Type B pancreatic cell (in vitro differentiated cells): Measurements from ENCODE around the gene ATP8A2. TPM values are rescaled to one million over a fixed set of nuclear protein-coding genes. Genes with fewer than 3 reads are reported as not detected.

Source experiments
- DNase-seq: peaks from one replicate; pipeline ENCODE4 v3.0.0; 2021; ENCODE audit warnings: mixed read lengths; ENCODE audit not compliant: unreplicated experiment; ENCODE audit errors: extremely low spot score
- H3K27ac Mint-ChIP-seq: 2 replicates; pipeline ENCODE4 v1.8.0; 2021; ENCODE audit warnings: mild to moderate bottlenecking, mixed read lengths
- H3K27me3 Mint-ChIP-seq: 2 replicates; pipeline ENCODE4 v1.8.0; 2021; ENCODE audit warnings: mixed read lengths
- H3K36me3 Mint-ChIP-seq: 2 replicates; pipeline ENCODE4 v1.8.0; 2021; ENCODE audit warnings: mixed read lengths
- H3K4me1 Mint-ChIP-seq: one replicate; pipeline ENCODE4 v1.8.0; 2021; ENCODE audit warnings: mixed read lengths; ENCODE audit not compliant: unreplicated experiment
- H3K4me3 Mint-ChIP-seq: 2 replicates; pipeline ENCODE4 v1.8.0; 2021; ENCODE audit warnings: mild to moderate bottlenecking, mixed read lengths
- H3K9me3 Mint-ChIP-seq: 2 replicates; pipeline ENCODE4 v1.8.0; 2021; ENCODE audit warnings: mixed read lengths
- total RNA-seq: library from RNA; stranded (reverse); gene quantifications from 2 replicates; pipeline ENCODE4 v1.2.1, GENCODE V29; 2021; ENCODE audit warnings: low replicate concordance
- TF ChIP-seq, protein P1 (sequence below): fragments of 200-600 bp; sonication (generic); conservative IDR thresholded peaks from 2 replicates; pipeline ENCODE4 v1.5.0; 2021; ENCODE audit warnings: antibody characterized with exemption, mild to moderate bottlenecking

ATP8A2 gene
- total RNA-seq, 1 donor from 2014 or later, result 13.8 TPM

DNA sequence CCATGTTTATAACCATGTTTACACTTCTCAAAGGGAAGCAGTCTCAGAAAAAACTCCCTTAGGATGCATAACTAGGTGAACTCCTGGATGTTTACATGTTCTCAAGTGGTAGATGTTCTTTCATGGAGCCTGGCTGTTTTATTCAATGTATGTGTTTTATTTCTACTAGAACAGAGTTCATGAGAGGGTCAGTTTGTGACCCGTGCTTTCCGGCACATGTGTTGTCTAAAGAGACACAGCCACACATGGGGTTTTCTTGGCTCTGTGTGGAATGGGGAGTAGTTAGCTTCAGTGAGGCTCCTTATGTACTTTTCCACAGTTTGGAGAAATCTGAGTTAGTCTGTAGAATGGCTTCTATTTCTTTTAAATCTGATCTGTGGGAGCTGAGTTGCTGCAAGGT lies 60.9 kb downstream of the ATP8A2 start:
- TF ChIP-seq, protein P1, sequence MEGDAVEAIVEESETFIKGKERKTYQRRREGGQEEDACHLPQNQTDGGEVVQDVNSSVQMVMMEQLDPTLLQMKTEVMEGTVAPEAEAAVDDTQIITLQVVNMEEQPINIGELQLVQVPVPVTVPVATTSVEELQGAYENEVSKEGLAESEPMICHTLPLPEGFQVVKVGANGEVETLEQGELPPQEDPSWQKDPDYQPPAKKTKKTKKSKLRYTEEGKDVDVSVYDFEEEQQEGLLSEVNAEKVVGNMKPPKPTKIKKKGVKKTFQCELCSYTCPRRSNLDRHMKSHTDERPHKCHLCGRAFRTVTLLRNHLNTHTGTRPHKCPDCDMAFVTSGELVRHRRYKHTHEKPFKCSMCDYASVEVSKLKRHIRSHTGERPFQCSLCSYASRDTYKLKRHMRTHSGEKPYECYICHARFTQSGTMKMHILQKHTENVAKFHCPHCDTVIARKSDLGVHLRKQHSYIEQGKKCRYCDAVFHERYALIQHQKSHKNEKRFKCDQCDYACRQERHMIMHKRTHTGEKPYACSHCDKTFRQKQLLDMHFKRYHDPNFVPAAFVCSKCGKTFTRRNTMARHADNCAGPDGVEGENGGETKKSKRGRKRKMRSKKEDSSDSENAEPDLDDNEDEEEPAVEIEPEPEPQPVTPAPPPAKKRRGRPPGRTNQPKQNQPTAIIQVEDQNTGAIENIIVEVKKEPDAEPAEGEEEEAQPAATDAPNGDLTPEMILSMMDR, result no peak
- no peak for DNase-seq
- H3K27me3 Mint-ChIP-seq, result no peaks in the 10 kb centered on the region
- peaks cover 8% of the 10 kb centered on the region for H3K4me1 Mint-ChIP-seq
- peak overlapping the region; percentile 31 for H3K27ac Mint-ChIP-seq
- H3K4me3 Mint-ChIP-seq, result no peak overlapping the region
- H3K9me3 Mint-ChIP-seq, result peaks cover 4% of the 10 kb centered on the region
- peaks cover 3% of the 10 kb centered on the region for H3K36me3 Mint-ChIP-seq

DNA sequence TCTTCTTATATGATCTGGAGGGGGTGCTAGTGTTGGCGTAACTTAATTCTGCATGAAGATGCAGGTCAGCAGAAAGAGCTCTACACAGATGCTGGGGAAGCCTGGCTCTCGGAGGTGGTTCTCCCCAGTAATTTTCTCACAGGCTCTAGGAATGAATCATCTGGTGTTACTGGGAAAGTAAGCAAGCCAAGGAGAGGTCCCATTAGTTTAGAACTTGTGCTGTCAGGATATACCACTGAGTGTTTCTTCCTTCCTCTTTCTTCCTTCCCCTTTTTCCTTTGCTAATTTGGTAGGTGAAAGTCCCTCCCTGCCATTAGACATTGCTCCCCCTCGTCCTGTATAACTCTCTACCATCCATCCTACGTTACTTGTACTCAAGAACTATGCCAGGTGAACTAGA lies 68.3 kb downstream of the ATP8A2 start:
- H3K9me3 Mint-ChIP-seq, result no peaks in the 10 kb centered on the region
- H3K4me1 Mint-ChIP-seq, result peaks cover 4% of the 10 kb centered on the region
- no peak overlapping the region for H3K27ac Mint-ChIP-seq
- no peaks in the 10 kb centered on the region for H3K36me3 Mint-ChIP-seq
- H3K4me3 Mint-ChIP-seq, result no peak overlapping the region
- no peak for DNase-seq
- peaks cover 5% of the 10 kb centered on the region for H3K27me3 Mint-ChIP-seq
- TF ChIP-seq, protein P1, result no peak

DNA sequence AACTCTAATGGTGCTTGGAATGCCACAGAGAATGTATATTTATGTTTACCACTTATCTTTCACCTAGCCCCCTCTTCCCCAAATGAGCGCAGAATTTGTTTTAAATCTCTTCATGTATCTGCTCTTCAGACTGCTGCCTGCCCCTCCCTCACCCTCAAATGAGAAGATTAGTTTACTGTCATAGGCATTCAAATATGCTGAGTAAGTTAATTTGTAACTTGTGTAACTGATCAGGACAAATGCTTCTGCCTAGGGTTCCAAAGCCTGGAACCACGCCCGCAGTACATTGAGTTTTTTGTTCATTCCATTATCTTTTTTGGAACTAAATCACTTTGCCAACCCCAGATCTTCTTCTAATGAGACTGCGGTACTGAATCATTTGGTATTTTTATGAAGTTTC lies 74.5 kb downstream of the ATP8A2 start:
- H3K36me3 Mint-ChIP-seq, result no peaks in the 10 kb centered on the region
- H3K9me3 Mint-ChIP-seq, result peaks cover 4% of the 10 kb centered on the region
- no peaks in the 10 kb centered on the region for H3K4me1 Mint-ChIP-seq
- no peaks in the 10 kb centered on the region for H3K27me3 Mint-ChIP-seq
- peak overlapping the region; percentile 45 for H3K27ac Mint-ChIP-seq
- no peak for DNase-seq
- peak overlapping the region; percentile 5 for H3K4me3 Mint-ChIP-seq
- TF ChIP-seq, protein P1, result no peak

DNA sequence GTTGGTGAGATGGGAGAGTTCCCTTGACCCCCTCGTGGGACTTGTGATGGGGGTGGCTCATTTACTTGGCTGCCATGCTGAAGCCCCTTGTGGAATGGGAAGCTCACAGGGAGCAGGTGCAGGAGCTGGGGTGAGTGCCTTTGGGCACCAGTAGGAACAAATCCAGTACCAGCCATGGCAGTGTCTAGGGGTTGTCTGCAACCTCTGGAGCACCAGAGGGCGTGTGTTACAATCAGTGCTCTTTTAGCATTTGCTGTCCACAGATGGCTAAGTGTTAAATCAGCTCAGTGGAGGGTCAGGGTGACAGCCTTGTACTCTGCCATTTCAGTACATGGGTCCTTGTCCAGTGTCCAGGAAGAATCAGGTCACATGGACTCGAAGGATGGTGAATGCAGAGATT lies 75.6 kb downstream of the ATP8A2 start:
- DNase-seq, result no peak
- Mint-ChIP-seq H3K4me1 (no peaks in the 10 kb centered on the region), H3K9me3 (peaks cover 4% of the 10 kb centered on the region), H3K27ac (no peak overlapping the region), H3K4me3 (no peak overlapping the region), H3K36me3 (no peaks in the 10 kb centered on the region), H3K27me3 (no peaks in the 10 kb centered on the region)
- TF ChIP-seq, protein P1, result no peak

DNA sequence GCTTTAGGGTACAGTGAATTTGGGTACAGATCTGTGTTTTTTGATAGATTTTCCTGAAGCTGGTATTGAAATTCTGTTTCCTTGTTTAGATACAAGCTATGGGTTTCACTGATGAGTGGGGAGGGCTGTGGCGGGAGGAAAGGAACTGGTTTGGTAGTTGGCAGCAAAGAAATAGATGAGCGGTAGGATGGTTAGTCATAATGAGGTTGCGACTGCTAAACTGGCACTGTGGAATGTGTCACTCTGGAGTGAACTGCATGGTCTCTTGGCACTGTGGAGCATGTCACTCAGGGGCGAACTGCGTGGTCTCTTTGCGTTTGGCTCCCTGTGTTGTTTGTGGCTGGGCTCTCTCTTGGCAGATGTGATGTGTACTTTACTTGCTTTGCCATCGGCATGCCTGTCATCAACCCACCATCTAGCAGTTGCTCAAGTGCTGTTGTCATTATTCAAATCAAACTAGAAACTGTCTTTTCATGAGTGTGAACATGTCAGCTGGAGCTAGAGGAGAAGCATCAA lies 82.1 kb downstream of the ATP8A2 start:
- DNase-seq, result no peak
- Mint-ChIP-seq H3K27me3 (peaks cover 11% of the 10 kb centered on the region), H3K27ac (no peak overlapping the region), H3K4me3 (no peak overlapping the region), H3K9me3 (no peaks in the 10 kb centered on the region), H3K4me1 (no peaks in the 10 kb centered on the region), H3K36me3 (peaks cover 4% of the 10 kb centered on the region)
- TF ChIP-seq, protein P1, result no peak

DNA sequence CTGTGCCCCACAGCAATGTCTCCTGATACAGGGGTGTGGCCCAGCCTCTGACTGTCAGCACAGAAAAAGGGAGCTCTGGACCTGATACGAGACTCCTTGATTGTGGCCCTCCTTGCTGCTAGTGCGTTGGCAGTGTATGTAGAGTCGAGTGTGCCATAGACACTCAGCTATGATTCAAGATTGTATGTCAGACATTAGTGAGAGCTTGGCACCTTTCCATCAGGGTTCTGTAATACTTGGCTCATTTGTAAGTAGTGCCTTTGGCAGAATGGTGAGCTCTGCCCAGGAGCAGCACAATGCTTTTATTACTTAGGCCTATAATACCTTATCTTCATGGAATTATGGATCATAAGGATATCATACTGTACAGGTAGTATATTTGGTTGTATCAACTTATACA lies 83.4 kb downstream of the ATP8A2 start:
- Mint-ChIP-seq H3K27me3 (peaks cover 11% of the 10 kb centered on the region), H3K4me1 (no peaks in the 10 kb centered on the region)

More for the DNA sequence above, 83.4 kb downstream of the ATP8A2 start:
- no peak overlapping the region for H3K27ac Mint-ChIP-seq
- TF ChIP-seq, protein P1, result no peak
- no peak for DNase-seq
- no peak overlapping the region for H3K4me3 Mint-ChIP-seq
- H3K36me3 Mint-ChIP-seq, result peaks cover 4% of the 10 kb centered on the region
- H3K9me3 Mint-ChIP-seq, result peaks cover 4% of the 10 kb centered on the region
